22Rv1 (cell line): Measurements from ENCODE around the gene GRPEL1.

Source experiments
- ZFX ChIP-seq: fragments of 450-650 bp; IDR thresholded peaks from 2 replicates; pipeline ENCODE4 v1.6.1; 2017; ENCODE audit warnings: antibody characterized with exemption, borderline replicate concordance
- TF ChIP-seq, protein P1 (sequence below): fragments of 450-650 bp; IDR thresholded peaks from 2 replicates; pipeline ENCODE4 v1.5.1; 2017; ENCODE audit warnings: mild to moderate bottlenecking

DNA sequence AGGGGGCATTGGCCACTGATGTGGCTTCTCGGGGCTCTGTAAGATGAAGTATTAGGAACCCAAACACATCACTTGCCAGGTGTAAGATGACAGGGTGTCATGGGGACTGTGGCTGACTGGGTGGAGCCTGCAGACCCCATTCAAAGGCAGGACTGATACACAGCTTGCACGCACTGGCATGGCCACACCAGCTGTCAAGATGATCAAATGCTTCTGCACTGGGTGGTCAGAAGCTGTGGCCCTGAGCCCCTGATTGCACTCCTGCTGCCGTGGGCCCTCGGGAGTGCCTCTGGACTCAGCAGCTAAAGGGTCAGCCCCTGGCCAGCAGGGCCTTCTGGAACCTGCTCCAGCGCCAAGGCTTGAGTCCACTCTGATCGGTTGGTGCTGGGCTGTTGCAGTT, 48.8 kb upstream of the GRPEL1 start:
- TF ChIP-seq, protein P1, sequence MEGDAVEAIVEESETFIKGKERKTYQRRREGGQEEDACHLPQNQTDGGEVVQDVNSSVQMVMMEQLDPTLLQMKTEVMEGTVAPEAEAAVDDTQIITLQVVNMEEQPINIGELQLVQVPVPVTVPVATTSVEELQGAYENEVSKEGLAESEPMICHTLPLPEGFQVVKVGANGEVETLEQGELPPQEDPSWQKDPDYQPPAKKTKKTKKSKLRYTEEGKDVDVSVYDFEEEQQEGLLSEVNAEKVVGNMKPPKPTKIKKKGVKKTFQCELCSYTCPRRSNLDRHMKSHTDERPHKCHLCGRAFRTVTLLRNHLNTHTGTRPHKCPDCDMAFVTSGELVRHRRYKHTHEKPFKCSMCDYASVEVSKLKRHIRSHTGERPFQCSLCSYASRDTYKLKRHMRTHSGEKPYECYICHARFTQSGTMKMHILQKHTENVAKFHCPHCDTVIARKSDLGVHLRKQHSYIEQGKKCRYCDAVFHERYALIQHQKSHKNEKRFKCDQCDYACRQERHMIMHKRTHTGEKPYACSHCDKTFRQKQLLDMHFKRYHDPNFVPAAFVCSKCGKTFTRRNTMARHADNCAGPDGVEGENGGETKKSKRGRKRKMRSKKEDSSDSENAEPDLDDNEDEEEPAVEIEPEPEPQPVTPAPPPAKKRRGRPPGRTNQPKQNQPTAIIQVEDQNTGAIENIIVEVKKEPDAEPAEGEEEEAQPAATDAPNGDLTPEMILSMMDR, result no peak
- TF ChIP-seq ZFX, result no peak
